Midbrain (tissue), 1 donor: ENCODE measurements around the gene KANSL1L.

Experiments
- DNase-seq: peaks from one replicate; lab custom pipeline; 2025; lab: John Stamatoyannopoulos, UW

KANSL1L gene

GRCh38 chr2:209993968-209994367 lies 177.2 kb downstream of the KANSL1L start:
- DNase-seq, result no peak

- DNase-seq, result no peak
These were observed 180.4 kb downstream of the KANSL1L start for GRCh38 chr2:209990838-209991237.

GRCh38 chr2:209988010-209988409 lies 183.2 kb downstream of the KANSL1L start:
- DNase-seq, result no peak

- no peak for DNase-seq
These were observed 184.8 kb downstream of the KANSL1L start for GRCh38 chr2:209986415-209986814.

GRCh38 chr2:209985874-209986273 lies 185.3 kb downstream of the KANSL1L start:
- DNase-seq, result no peak

GRCh38 chr2:209984291-209984690 lies 186.9 kb downstream of the KANSL1L start:
- DNase-seq, result no peak

GRCh38 chr2:209977386-209978239 lies 193.6 kb downstream of the KANSL1L start:
- DNase-seq, result peak; percentile 64

- DNase-seq, result no peak
These were observed 194.4 kb downstream of the KANSL1L start for GRCh38 chr2:209976698-209977385.

- DNase-seq, result no peak
These were observed 196.6 kb downstream of the KANSL1L start for GRCh38 chr2:209974576-209974975.

- DNase-seq, result no peak
These were observed 197.9 kb downstream of the KANSL1L start for GRCh38 chr2:209973328-209973727.
